Uterus (tissue), 4 donors: ENCODE results near the gene MACROD1. TPM values are rescaled to one million over a fixed set of nuclear protein-coding genes. Genes with fewer than 3 reads are reported as not detected.

Source experiments
- DNase-seq, 2 donors: peaks; one replicate each; pipeline ENCODE4 v3.0.0-alpha.2; 2019 to 2020
- H3K27ac ChIP-seq, 2 donors: fragments of 200-600 bp; sonication (generic); 1 replicate in 1 of 2; 2 replicates in 1 of 2; pipeline ENCODE4 v1.5.1; 2016 to 2018
- H3K27me3 ChIP-seq, 2 donors: fragments of 200-600 bp; sonication (generic); one replicate each; pipeline ENCODE4 v1.5.1; 2018 to 2019; ENCODE audit warnings: control low read depth in 1 of 2
- H3K36me3 ChIP-seq, 2 donors: fragments of 200-600 bp; sonication (generic); one replicate each; pipeline ENCODE4 v1.5.1; 2019; ENCODE audit warnings: control low read depth in 1 of 2
- H3K4me1 ChIP-seq, 2 donors: fragments of 200-600 bp; sonication (generic); one replicate each; pipeline ENCODE4 v1.5.1; 2018 to 2019; ENCODE audit warnings: control low read depth in 1 of 2
- H3K4me3 ChIP-seq, 2 donors: fragments of 200-600 bp; sonication (generic); 1 replicate in 1 of 2; 2 replicates in 1 of 2; pipeline ENCODE4 v1.5.1; 2018 to 2019; ENCODE audit warnings: mild to moderate bottlenecking in 1 of 2
- H3K9me3 ChIP-seq, 2 donors: fragments of 200-600 bp; sonication (generic); one replicate each; pipeline ENCODE4 v1.5.1; 2019; ENCODE audit warnings: control low read depth in 1 of 2
- POLR2A ChIP-seq, 2 donors: fragments of 450-650 bp; IDR thresholded peaks; one replicate each; pipeline ENCODE4 v1.6.1; 2016; ENCODE audit warnings: antibody characterized with exemption in 2 of 2, mild to moderate bottlenecking in 1 of 2, moderate library complexity in 1 of 2
- intact Hi-C: fragments of 100-400 bp; cut with DNase I; formaldehyde crosslinking; loops from one replicate; pipeline ENCODE4 v1.15.1; 2023; ENCODE audit warnings: low total_unique reads
- total RNA-seq, 4 donors: library from RNA; depleted of rRNA in 3 of 4; stranded (reverse); fragments of >200 nt in 3 of 4; gene quantifications; one replicate each; pipeline versions ENCODE4 v1.1.0 to v1.2.4, GENCODE V29; 2014 to 2023
- TF ChIP-seq, protein P1 (sequence below), 4 experiments: fragments of 200-600 bp in 2 of 4; fragments of 450-650 bp in 2 of 4; sonication (generic) in 2 of 4; IDR thresholded peaks; one replicate each; pipeline ENCODE4 v1.5.1; 2016 to 2019; ENCODE audit warnings: antibody characterized with exemption in 4 of 4, mild to moderate bottlenecking in 2 of 4, moderate library complexity in 1 of 4
- donor health status: DM: yes; HTN: yes; CAD: no.

The MACROD1 gene
- total RNA-seq, 4 donors from 2014 or later, result 1.8 to 27.1 (median 6.6) TPM

DNA sequence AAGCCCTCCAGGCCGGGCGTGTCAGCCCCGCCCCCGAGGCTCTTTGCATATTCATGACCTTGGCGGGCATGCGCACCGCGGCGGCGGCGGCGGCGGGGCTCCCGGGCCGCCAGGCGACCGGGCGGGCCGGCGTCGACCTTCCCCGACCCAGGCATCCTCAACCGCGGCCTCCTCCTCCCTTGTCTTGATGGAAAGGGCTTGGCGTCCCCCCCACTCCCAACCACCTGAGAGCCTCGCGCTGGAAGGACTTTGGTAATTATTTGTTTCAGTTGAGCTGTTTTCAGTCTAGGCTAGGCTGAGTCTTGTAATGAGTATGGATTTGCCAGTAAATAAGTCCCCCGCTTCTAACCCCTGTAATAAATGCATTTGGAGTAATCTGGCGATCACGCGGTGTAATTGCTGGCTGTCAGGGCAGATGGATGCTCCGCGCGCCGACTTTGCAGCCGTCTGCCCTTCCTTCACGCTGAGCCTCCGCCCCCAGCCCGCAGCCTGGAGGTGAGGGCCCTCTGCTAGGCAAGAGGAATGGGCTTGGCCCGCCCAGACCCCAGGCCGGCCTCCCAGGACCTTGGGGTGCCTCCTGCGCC is 105.0 kb downstream of the MACROD1 start:
- peak in 1 of 2 donors; percentile 25 for DNase-seq
- peak overlapping the region; percentile 2 to 23 for H3K4me3 ChIP-seq
- intact Hi-C loops, result no loop called here
- H3K27ac ChIP-seq, result no peak overlapping the region
- no peaks in the 10 kb centered on the region for H3K36me3 ChIP-seq
- no peaks in the 10 kb centered on the region for H3K9me3 ChIP-seq
- H3K4me1 ChIP-seq, result no peaks in the 10 kb centered on the region
- no peaks in the 10 kb centered on the region for H3K27me3 ChIP-seq
- TF ChIP-seq, protein P1, sequence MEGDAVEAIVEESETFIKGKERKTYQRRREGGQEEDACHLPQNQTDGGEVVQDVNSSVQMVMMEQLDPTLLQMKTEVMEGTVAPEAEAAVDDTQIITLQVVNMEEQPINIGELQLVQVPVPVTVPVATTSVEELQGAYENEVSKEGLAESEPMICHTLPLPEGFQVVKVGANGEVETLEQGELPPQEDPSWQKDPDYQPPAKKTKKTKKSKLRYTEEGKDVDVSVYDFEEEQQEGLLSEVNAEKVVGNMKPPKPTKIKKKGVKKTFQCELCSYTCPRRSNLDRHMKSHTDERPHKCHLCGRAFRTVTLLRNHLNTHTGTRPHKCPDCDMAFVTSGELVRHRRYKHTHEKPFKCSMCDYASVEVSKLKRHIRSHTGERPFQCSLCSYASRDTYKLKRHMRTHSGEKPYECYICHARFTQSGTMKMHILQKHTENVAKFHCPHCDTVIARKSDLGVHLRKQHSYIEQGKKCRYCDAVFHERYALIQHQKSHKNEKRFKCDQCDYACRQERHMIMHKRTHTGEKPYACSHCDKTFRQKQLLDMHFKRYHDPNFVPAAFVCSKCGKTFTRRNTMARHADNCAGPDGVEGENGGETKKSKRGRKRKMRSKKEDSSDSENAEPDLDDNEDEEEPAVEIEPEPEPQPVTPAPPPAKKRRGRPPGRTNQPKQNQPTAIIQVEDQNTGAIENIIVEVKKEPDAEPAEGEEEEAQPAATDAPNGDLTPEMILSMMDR (IDR thresholded peaks at IDR 0.05), result no peak
- no peak for TF ChIP-seq POLR2A (IDR thresholded peaks at IDR 0.05)

DNA sequence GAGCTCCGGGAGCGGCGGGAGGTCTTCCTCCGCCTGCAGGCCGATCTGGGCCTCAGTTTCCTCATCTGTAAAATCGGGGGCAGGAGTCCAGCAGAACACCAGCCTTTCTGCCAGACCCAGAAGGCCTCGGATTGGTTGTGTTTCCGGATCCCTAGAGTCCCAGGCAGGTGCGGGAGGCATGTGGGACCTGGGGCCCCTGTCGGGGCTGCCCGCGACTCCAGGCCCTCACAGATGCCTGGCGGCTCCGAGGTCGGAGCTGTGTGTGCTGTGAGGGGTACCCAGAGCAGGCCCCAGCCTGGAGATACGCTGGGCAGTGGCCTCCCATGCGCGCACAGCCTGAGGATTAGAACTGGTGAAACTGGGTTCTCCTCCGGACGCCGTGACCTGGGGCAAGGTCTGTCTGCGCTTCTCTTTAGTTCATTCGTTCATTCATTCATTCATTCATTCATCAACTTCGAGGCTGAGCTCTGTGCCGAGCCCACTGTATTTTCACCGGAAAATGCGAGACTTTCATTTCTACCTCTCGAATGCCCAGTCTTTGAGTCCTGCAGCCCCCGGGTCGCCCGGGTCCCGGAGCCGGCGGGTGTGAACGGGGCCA is 105.6 kb downstream of the MACROD1 start:
- no peaks in the 10 kb centered on the region for H3K9me3 ChIP-seq
- intact Hi-C loops, result no loop called here
- no peak overlapping the region for H3K4me3 ChIP-seq
- H3K27ac ChIP-seq, result no peak overlapping the region
- no peaks in the 10 kb centered on the region for H3K36me3 ChIP-seq
- no peaks in the 10 kb centered on the region for H3K27me3 ChIP-seq
- no peaks in the 10 kb centered on the region for H3K4me1 ChIP-seq
- TF ChIP-seq, protein P1 (IDR thresholded peaks at IDR 0.05), result no peak
- no peak for TF ChIP-seq POLR2A (IDR thresholded peaks at IDR 0.05)
- no peak for DNase-seq

DNA sequence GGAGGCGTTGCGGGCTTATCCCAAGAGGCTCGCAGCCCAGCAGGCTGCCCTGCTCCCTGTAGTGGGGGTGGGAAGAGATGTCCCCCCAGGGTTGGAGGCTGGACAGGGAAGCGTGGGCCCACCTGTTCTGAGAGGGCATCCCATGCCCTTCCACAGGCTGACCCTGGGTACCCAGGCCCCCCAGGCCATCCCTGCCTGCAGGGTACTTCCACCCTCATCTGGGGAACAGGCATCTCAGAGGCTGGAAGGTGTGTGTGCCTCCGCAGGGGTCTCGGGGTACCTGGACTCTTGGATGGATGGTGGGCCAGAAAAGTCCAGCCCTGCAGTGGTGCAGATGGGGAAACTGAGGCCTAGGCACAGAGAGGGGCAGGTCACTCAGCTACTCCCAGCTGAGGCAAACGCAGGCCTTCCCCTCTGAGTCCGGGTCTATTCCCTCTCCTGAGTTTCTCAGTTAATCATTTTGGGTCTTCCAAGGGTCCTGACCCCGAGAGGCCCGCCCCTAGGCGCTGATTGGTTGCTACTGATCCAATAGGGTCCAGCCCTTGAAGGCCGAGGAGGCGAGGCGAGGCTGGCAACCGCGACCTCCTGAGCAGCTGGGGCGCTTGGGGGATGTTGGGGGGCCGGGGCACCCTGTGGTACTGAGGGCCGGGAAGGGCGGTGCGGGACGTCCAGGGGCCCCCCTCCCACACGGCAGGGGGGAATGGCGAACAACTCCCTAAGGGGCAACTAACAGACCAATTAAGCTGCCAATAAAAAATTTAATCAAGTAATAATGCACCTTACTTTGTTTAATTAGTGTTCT is 106.4 kb downstream of the MACROD1 start:
- H3K27me3 ChIP-seq, result no peaks in the 10 kb centered on the region
- no peak for DNase-seq
- H3K9me3 ChIP-seq, result no peaks in the 10 kb centered on the region
- H3K4me1 ChIP-seq, result no peaks in the 10 kb centered on the region
- intact Hi-C loops, result no loop called here
- no peaks in the 10 kb centered on the region for H3K36me3 ChIP-seq
- H3K27ac ChIP-seq, result no peak overlapping the region
- TF ChIP-seq, protein P1 (IDR thresholded peaks at IDR 0.05), result no peak
- no peak for TF ChIP-seq POLR2A (IDR thresholded peaks at IDR 0.05)
- no peak overlapping the region for H3K4me3 ChIP-seq

GRCh38 chr11:64058494-64058893 is 107.4 kb downstream of the MACROD1 start:
- no peak overlapping the region for H3K27ac ChIP-seq
- no peaks in the 10 kb centered on the region for H3K4me1 ChIP-seq
- DNase-seq, result no peak

More at GRCh38 chr11:64058494-64058893, 107.4 kb downstream of the MACROD1 start:
- no peaks in the 10 kb centered on the region for H3K27me3 ChIP-seq
- intact Hi-C loops, result no loop called here
- no peaks in the 10 kb centered on the region for H3K36me3 ChIP-seq
- H3K9me3 ChIP-seq, result no peaks in the 10 kb centered on the region
- no peak overlapping the region for H3K4me3 ChIP-seq
- TF ChIP-seq, protein P1 (IDR thresholded peaks at IDR 0.05), result no peak
